ENCODE results near the gene PLEKHA8. TPM values are rescaled to one million over a fixed set of nuclear protein-coding genes. Genes with fewer than 3 reads are reported as not detected.

The PLEKHA8 gene
- total RNA-seq, 1 donor from 2014 or later, result 17.1 TPM

DNA sequence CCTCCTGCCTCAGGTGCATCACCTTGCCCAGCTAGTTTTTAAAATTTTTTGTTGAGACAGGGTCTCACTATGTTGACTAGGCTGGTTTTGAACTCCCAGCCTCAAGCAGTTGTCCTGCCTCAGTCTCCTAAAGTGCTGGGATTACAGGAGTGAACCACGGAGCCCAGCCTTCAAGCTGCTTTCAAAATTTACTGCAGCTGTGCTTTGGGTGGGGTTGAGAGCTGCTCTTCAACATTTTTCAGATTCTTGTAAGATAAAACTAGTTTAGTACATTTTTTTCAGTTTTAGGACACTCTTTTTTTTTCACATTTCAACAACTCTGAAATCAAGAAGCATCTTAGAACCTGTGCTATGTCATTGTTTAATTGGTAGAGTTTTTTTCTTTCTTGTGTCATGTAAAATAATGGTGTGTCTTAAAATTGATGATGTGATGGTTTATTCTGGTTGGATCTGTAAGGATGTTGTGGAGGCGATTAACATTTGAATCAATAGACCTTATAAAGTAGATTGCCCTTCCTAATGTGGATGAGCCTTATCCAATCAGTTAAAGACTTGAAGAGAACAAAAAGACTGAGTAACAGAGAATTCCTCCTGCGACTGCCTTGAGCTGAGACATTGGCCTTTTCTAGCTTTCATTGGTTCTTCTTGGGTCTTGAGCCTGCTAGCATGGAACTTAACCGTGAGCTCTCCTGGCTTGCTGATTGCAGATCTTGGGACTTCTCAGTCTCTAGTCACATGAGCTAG is 13.5 kb downstream of the PLEKHA8 start:
- H3K4me3 ChIP-seq (ENCODE audit: low read depth, low read length), result no peak overlapping the region
- FAIRE-seq, result no peak
- TF ChIP-seq, protein P1, sequence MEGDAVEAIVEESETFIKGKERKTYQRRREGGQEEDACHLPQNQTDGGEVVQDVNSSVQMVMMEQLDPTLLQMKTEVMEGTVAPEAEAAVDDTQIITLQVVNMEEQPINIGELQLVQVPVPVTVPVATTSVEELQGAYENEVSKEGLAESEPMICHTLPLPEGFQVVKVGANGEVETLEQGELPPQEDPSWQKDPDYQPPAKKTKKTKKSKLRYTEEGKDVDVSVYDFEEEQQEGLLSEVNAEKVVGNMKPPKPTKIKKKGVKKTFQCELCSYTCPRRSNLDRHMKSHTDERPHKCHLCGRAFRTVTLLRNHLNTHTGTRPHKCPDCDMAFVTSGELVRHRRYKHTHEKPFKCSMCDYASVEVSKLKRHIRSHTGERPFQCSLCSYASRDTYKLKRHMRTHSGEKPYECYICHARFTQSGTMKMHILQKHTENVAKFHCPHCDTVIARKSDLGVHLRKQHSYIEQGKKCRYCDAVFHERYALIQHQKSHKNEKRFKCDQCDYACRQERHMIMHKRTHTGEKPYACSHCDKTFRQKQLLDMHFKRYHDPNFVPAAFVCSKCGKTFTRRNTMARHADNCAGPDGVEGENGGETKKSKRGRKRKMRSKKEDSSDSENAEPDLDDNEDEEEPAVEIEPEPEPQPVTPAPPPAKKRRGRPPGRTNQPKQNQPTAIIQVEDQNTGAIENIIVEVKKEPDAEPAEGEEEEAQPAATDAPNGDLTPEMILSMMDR (IDR thresholded peaks at IDR 0.05; ENCODE audit: insufficient read depth, low read length, severe bottlenecking), result no peak

DNA sequence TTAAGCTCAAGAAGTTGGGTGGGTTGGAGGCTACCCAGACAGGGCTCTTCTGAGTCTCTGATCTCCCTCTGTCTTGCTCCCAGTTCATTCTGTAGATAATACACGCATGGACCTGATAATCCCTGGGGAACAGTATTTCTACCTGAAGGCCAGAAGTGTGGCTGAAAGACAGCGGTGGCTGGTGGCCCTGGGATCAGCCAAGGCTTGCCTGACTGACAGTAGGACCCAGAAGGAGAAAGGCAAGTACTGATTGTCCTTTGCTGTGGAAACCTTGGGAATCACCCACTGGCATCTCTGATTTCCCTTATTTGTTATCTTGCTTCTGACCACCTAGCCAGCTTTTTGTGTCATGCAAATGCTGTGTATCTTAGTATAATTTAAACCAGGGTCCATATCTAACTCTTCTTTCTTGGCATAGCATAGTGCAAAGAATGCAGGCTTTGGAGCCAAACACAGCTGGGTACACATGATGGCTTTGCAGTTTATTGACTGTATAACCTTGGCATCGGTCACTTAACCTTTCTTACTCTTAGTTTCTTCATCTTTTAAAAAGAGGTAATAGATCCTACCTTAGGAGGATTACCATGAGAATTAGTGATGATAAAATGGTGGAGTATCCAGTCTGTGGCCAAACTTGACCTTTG is 18.0 kb downstream of the PLEKHA8 start:
- no peak for DNase-seq (ENCODE audit: low read depth)
- H3K36me3 ChIP-seq (ENCODE audit: control insufficient read depth, insufficient read depth, low read length), result peaks cover 2% of the 10 kb centered on the region
- no peak overlapping the region for H3K4me3 ChIP-seq (ENCODE audit: low read depth, low read length)
- TF ChIP-seq, protein P1 (IDR thresholded peaks at IDR 0.05; ENCODE audit: insufficient read depth, low read length, severe bottlenecking), result no peak
- peak; percentile 28 for FAIRE-seq
- H3K27me3 ChIP-seq (ENCODE audit: control insufficient read depth, insufficient read depth, low read length), result no peaks in the 10 kb centered on the region

More for the DNA sequence above, 13.5 kb downstream of the PLEKHA8 start:
- DNase-seq (ENCODE audit: low read depth), result no peak
- no peaks in the 10 kb centered on the region for H3K27me3 ChIP-seq (ENCODE audit: control insufficient read depth, insufficient read depth, low read length)
- H3K36me3 ChIP-seq (ENCODE audit: control insufficient read depth, insufficient read depth, low read length), result no peaks in the 10 kb centered on the region

GRCh38 chr7:30047124-30047523 is 18.9 kb downstream of the PLEKHA8 start:
- H3K27me3 ChIP-seq (ENCODE audit: control insufficient read depth, insufficient read depth, low read length), result no peaks in the 10 kb centered on the region
- FAIRE-seq (no peak), DNase-seq (ENCODE audit: low read depth) (no peak)
- TF ChIP-seq, protein P1 (IDR thresholded peaks at IDR 0.05; ENCODE audit: insufficient read depth, low read length, severe bottlenecking), result no peak
- H3K4me3 ChIP-seq (ENCODE audit: low read depth, low read length), result no peak overlapping the region
- H3K36me3 ChIP-seq (ENCODE audit: control insufficient read depth, insufficient read depth, low read length), result peaks cover 2% of the 10 kb centered on the region

DNA sequence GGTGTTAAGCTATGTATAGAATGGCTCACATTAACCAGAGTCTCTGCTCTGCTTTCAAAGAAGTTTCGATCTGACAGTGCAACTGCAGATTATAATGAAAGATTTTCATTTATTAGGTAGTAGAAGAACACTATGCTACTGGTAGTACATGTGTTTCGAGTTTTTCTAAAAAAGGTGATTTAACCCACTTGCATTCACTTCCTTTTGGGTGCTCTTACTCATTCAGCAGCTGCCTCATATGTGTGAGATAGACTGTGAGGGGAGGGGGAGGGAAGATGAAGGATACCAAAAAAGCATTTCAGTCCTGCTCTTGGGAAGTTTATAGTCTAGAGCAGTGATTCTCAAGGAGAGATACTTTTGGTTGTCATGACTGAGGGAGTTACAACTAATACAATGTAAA is 20.4 kb downstream of the PLEKHA8 start:
- peaks cover 2% of the 10 kb centered on the region for H3K36me3 ChIP-seq (ENCODE audit: control insufficient read depth, insufficient read depth, low read length)
- FAIRE-seq (no peak), DNase-seq (ENCODE audit: low read depth) (no peak)
- no peak overlapping the region for H3K4me3 ChIP-seq (ENCODE audit: low read depth, low read length)
- TF ChIP-seq, protein P1 (IDR thresholded peaks at IDR 0.05; ENCODE audit: insufficient read depth, low read length, severe bottlenecking), result no peak
- H3K27me3 ChIP-seq (ENCODE audit: control insufficient read depth, insufficient read depth, low read length), result no peaks in the 10 kb centered on the region

GRCh38 chr7:30049173-30049572 is 21.0 kb downstream of the PLEKHA8 start:
- Histone ChIP-seq H3K27me3 (ENCODE audit: control insufficient read depth, insufficient read depth, low read length) (no peaks in the 10 kb centered on the region), H3K4me3 (ENCODE audit: low read depth, low read length) (no peak overlapping the region), H3K36me3 (ENCODE audit: control insufficient read depth, insufficient read depth, low read length) (peaks cover 2% of the 10 kb centered on the region)
- TF ChIP-seq, protein P1 (IDR thresholded peaks at IDR 0.05; ENCODE audit: insufficient read depth, low read length, severe bottlenecking), result no peak
- no peak for FAIRE-seq
- DNase-seq (ENCODE audit: low read depth), result no peak

Data from bronchial epithelial cell (primary cell).